Skin epidermis (tissue), 12 donors: ENCODE data around the gene CA5A.

ENCODE experiments used
- H3K27ac ChIP-seq, 21 experiments: fragments of 200-600 bp; sonication (generic) in 11 of 21; one replicate each; pipeline ENCODE4 v1.5.0; 2020; ENCODE audit warnings: mild to moderate bottlenecking in 3 of 21, inconsistent platforms in 2 of 21, moderate library complexity in 2 of 21
- H3K4me3 ChIP-seq, 7 experiments: fragments of 200-600 bp; sonication (generic) in 2 of 7; one replicate each; pipeline ENCODE4 v1.5.0; 2020; ENCODE audit warnings: inconsistent platforms in 2 of 7, mild to moderate bottlenecking in 2 of 7, moderate library complexity in 1 of 7

The CA5A gene

GRCh38 chr16:87846705-87847466 lies 89.4 kb downstream of the CA5A start:
- Histone ChIP-seq H3K27ac (peak overlapping the region in 4 of 21 experiments; percentile 18 to 68 (median 30)), H3K4me3 (no peak overlapping the region)

- H3K4me3 ChIP-seq = no peak overlapping the region
- H3K27ac ChIP-seq = peak overlapping the region in 4 of 21 experiments; percentile 6 to 68 (median 28)
Observed at GRCh38 chr16:87845807-87846619, 90.3 kb downstream of the CA5A start.

- Histone ChIP-seq H3K4me3 (no peak overlapping the region), H3K27ac (peak overlapping the region in 2 of 21 experiments; percentile 10 to 49)
Observed at GRCh38 chr16:87845213-87845612, 91.1 kb downstream of the CA5A start.

GRCh38 chr16:87844809-87845208 lies 91.5 kb downstream of the CA5A start:
- Histone ChIP-seq H3K27ac (peak overlapping the region in 2 of 21 experiments; percentile 10 to 49), H3K4me3 (no peak overlapping the region)

GRCh38 chr16:87844120-87844733 lies 92.1 kb downstream of the CA5A start:
- no peak overlapping the region for H3K4me3 ChIP-seq
- peak overlapping the region in 7 of 21 experiments; percentile 3 to 68 (median 32) for H3K27ac ChIP-seq

GRCh38 chr16:87843678-87844105 lies 92.6 kb downstream of the CA5A start:
- Histone ChIP-seq H3K4me3 (no peak overlapping the region), H3K27ac (peak overlapping the region in 7 of 21 experiments; percentile 3 to 68 (median 32))

- Histone ChIP-seq H3K27ac (peak overlapping the region in 1 of 21 experiments; percentile 14), H3K4me3 (no peak overlapping the region)
Observed at GRCh38 chr16:87842209-87842869, 94.0 kb downstream of the CA5A start.

- Histone ChIP-seq H3K27ac (peak overlapping the region in 1 of 21 experiments; percentile 14), H3K4me3 (no peak overlapping the region)
Observed at GRCh38 chr16:87841340-87842208, 94.8 kb downstream of the CA5A start.

GRCh38 chr16:87840271-87840978 lies 95.9 kb downstream of the CA5A start:
- Histone ChIP-seq H3K4me3 (no peak overlapping the region), H3K27ac (no peak overlapping the region)

- no peak overlapping the region for H3K27ac ChIP-seq
- no peak overlapping the region for H3K4me3 ChIP-seq
Observed at GRCh38 chr16:87839542-87840270, 96.6 kb downstream of the CA5A start.

- H3K27ac ChIP-seq = peak overlapping the region in 1 of 21 experiments; percentile 19
- H3K4me3 ChIP-seq = no peak overlapping the region
Observed at GRCh38 chr16:87838643-87839541, 97.4 kb downstream of the CA5A start.
